MCF 10A (cell line): Measurements from ENCODE around the gene ARPC5. TPM values are rescaled to one million over a fixed set of nuclear protein-coding genes. Genes with fewer than 3 reads are reported as not detected.

Experiments
- BruUV-seq: library from RNA; stranded (reverse); fragments of 400-500 nt; replicated peaks from 2 replicates; lab custom pipeline; 2021; lab: Mats Ljungman, UMichigan
- CTCF ChIA-PET: fragments of 300-600 bp; sonication (Branson Sonifier 250); formaldehyde crosslinking; extraction: SDS; loops from one replicate; lab custom pipeline; 2021; ENCODE audit warnings: antibody characterized with exemption, inconsistent platforms; lab: Yijun Ruan, JAX
- POLR2A ChIA-PET: fragments of 300-600, 350-650 bp; sonication (Branson Sonifier 250); formaldehyde crosslinking; extraction: SDS; loops from one replicate; lab custom pipeline; 2020; ENCODE audit warnings: antibody characterized with exemption, inconsistent platforms; lab: Yijun Ruan, JAX
- DNase-seq: peaks from one replicate; pipeline ENCODE4 v3.0.0-alpha.2; 2018; ENCODE audit not compliant: unreplicated experiment
- H3K27ac Mint-ChIP-seq: one replicate; pipeline ENCODE4 v1.8.0; 2022; ENCODE audit warnings: mild to moderate bottlenecking, low read depth, mixed read lengths; ENCODE audit not compliant: unreplicated experiment
- H3K27me3 Mint-ChIP-seq: one replicate; pipeline ENCODE4 v1.8.0; 2022; ENCODE audit warnings: mixed read lengths; ENCODE audit not compliant: insufficient read depth, unreplicated experiment
- H3K36me3 Mint-ChIP-seq: one replicate; pipeline ENCODE4 v1.8.0; 2022; ENCODE audit warnings: mild to moderate bottlenecking, moderate library complexity, mixed read lengths; ENCODE audit not compliant: insufficient read depth, unreplicated experiment
- H3K4me1 Mint-ChIP-seq: one replicate; pipeline ENCODE4 v1.8.0; 2022; ENCODE audit warnings: mixed read lengths; ENCODE audit not compliant: insufficient read depth, unreplicated experiment
- H3K4me3 Mint-ChIP-seq: one replicate; pipeline ENCODE4 v1.8.0; 2022; ENCODE audit warnings: mild to moderate bottlenecking, moderate library complexity, mixed read lengths; ENCODE audit not compliant: unreplicated experiment
- H3K9me3 Mint-ChIP-seq: one replicate; pipeline ENCODE4 v1.8.0; 2022; ENCODE audit warnings: mixed read lengths; ENCODE audit not compliant: unreplicated experiment
- intact Hi-C: fragments of 100-400 bp; cut with micrococcal nuclease; formaldehyde crosslinking; loops from 2 replicates; pipeline ENCODE4 v1.14.1; 2022
- total RNA-seq: library from RNA; stranded (reverse); gene quantifications from 2 replicates; pipeline ENCODE4 v1.2.3, GENCODE V29; 2022
- TF ChIP-seq, protein P1 (sequence below): fragments of 200-600 bp; IDR thresholded peaks from one replicate; pipeline ENCODE4 v1.8.0; 2022; ENCODE audit warnings: antibody characterized with exemption, mild to moderate bottlenecking; ENCODE audit not compliant: unreplicated experiment

ARPC5 gene
- total RNA-seq, 1 experiment from 2014 or later = 195 TPM

DNA sequence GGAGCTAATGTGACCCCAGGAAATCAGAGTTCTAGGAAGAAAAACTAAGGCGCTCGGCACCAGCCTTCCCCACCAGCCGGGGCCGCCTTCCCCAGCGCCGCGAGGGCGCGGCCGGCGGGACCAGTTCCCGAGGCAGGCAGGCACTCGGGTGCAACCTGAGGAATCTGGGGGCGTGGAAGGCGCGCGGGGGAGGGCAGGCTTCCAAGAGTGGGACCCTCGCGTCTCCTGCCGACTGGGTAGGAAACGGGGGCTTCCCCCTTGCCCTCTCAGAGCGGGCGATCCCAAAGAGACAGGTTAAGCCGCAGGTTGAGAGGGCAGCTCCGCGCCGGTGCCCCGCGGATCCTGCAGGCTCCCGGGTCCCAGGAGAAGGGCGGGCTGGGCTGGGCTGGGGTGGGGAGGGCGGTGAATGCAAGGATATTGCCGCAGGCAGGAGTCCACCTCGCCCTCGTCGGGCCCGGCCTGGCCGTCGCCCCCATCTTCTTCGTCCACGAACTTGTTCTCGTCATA is 431 bp downstream of the ARPC5 start:
- POLR2A ChIA-PET = interaction anchor here (0.6 to 7.4 kb wide), 16 partner anchors 9 to 497 kb away, joined by 3 to 67 read pairs (median 4); partner anchors contain the start of genes SMG7 and TSEN15
- no TSS peak for BruUV-seq
- peak; percentile 46 for DNase-seq
- H3K9me3 Mint-ChIP-seq = no peaks in the 10 kb centered on the region
- no peaks in the 10 kb centered on the region for H3K27me3 Mint-ChIP-seq
- peak overlapping the region; percentile 100 for H3K4me3 Mint-ChIP-seq
- intact Hi-C loops = loop anchor here (10.0 kb wide), 1 partner anchor 750 kb away; the partner anchor contains the start of gene C1orf21
- TF ChIP-seq, protein P1, sequence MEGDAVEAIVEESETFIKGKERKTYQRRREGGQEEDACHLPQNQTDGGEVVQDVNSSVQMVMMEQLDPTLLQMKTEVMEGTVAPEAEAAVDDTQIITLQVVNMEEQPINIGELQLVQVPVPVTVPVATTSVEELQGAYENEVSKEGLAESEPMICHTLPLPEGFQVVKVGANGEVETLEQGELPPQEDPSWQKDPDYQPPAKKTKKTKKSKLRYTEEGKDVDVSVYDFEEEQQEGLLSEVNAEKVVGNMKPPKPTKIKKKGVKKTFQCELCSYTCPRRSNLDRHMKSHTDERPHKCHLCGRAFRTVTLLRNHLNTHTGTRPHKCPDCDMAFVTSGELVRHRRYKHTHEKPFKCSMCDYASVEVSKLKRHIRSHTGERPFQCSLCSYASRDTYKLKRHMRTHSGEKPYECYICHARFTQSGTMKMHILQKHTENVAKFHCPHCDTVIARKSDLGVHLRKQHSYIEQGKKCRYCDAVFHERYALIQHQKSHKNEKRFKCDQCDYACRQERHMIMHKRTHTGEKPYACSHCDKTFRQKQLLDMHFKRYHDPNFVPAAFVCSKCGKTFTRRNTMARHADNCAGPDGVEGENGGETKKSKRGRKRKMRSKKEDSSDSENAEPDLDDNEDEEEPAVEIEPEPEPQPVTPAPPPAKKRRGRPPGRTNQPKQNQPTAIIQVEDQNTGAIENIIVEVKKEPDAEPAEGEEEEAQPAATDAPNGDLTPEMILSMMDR = no peak
- peaks cover 28% of the 10 kb centered on the region for H3K36me3 Mint-ChIP-seq
- peak overlapping the region; percentile 97 for H3K27ac Mint-ChIP-seq
- peaks cover 19% of the 10 kb centered on the region for H3K4me1 Mint-ChIP-seq
- CTCF ChIA-PET = interaction anchor here (0.7 to 4.8 kb wide), 11 partner anchors 11 to 1253 kb away, joined by 3 to 32 read pairs (median 4); no protein-coding TSS in a partner anchor

DNA sequence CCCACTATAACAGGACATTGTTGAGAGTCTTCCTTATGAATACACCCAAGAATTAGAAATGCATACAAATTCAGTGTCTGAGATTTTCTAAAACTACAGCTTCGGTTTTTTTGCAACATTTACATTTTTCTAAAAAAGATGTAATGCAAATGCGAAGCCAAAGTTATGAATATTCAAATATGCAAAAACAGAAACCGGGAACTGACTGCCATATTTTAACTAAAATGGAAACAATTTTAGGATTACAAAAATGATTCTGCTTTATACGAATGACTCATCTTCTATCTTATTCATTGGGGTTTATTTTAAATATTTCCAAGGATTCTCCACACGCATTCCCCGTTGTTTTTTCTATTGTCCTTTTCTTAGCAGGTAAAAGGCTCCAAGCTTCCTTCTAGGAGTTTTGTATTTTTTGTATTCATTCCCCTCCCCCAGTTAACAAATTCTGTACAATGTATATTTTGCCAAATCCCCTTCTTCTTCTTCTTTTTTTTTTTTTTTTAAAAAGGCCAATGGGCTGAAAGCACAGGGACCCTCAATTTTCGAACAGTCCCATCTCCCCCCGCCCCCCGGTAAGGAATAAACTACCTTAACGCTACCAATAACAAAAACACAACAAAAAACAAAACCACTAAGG is 1.0 kb downstream of the ARPC5 start:
- H3K27ac Mint-ChIP-seq = peak overlapping the region; percentile 97
- intact Hi-C loops = loop anchor here (10.0 kb wide), 1 partner anchor 750 kb away; the partner anchor contains the start of gene C1orf21
- peak overlapping the region; percentile 100 for H3K4me3 Mint-ChIP-seq
- H3K4me1 Mint-ChIP-seq = peaks cover 19% of the 10 kb centered on the region
- BruUV-seq = TSS peak; percentile 45
- POLR2A ChIA-PET = interaction anchor here (0.6 to 7.4 kb wide), 28 partner anchors 9 to 1856 kb away, joined by 3 to 67 read pairs (median 4); partner anchors contain the start of genes SMG7 and TSEN15
- TF ChIP-seq, protein P1 = no peak
- no peaks in the 10 kb centered on the region for H3K27me3 Mint-ChIP-seq
- CTCF ChIA-PET = interaction anchor here (0.6 to 4.8 kb wide), 28 partner anchors 8 to 1334 kb away, joined by 3 to 32 read pairs (median 4); no protein-coding TSS in a partner anchor
- peak; percentile 21 for DNase-seq
- no peaks in the 10 kb centered on the region for H3K9me3 Mint-ChIP-seq
- H3K36me3 Mint-ChIP-seq = peaks cover 34% of the 10 kb centered on the region

DNA sequence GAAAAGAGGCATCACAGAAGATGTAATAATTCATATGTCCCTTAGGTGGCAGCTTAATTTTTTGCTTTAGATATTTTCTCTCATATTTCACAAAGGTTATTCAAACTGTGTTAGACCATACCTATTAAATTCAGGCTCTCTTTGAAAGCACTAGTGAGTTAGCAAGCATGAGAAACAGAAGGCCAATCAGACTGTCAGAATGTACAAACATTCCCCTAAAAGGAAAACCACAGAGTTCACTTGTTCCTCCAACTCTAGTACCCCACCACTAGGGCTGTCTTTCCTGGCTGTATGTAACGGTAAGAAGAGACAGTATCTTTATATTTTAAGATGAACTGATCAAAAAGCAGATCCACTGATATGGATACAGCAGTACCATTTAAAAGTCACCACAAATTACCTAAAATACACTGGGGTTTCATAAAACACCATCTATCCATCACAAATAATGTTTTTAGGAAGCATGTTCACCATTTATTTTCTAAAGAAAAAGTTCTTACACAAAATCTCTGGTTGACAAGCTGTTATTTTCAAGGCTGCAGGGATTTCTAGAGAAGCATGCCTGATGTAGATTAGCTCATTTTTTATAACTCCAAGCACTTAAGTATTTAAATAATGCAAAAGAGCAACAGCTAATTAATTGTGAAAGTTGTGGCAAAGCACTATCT is 1.8 kb downstream of the ARPC5 start:
- H3K9me3 Mint-ChIP-seq = no peaks in the 10 kb centered on the region
- POLR2A ChIA-PET = interaction anchor here (0.6 to 7.4 kb wide), 26 partner anchors 8 to 1855 kb away, joined by 3 to 67 read pairs (median 4); partner anchors contain the start of genes SMG7 and TSEN15
- peak overlapping the region; percentile 100 for H3K4me3 Mint-ChIP-seq
- CTCF ChIA-PET = interaction anchor here (0.6 to 4.8 kb wide), 29 partner anchors 7 to 1697 kb away, joined by 3 to 32 read pairs (median 4); no protein-coding TSS in a partner anchor
- BruUV-seq = TSS peak; percentile 69
- intact Hi-C loops = loop anchor here (1.0 to 10.0 kb wide), 3 partner anchors 25 to 751 kb away; partner anchors contain the start of genes C1orf21 and SMG7
- TF ChIP-seq, protein P1 = peak; percentile 66
- H3K27me3 Mint-ChIP-seq = no peaks in the 10 kb centered on the region
- peaks cover 21% of the 10 kb centered on the region for H3K4me1 Mint-ChIP-seq
- peaks cover 41% of the 10 kb centered on the region for H3K36me3 Mint-ChIP-seq
- H3K27ac Mint-ChIP-seq = peak overlapping the region; percentile 11
- DNase-seq = peak; percentile 89
